HG03460 (cell line): Measurements from ENCODE around the gene CLASP2.
"Not testable (repeated sequence)": the region's sequence is repeated elsewhere in the genome, so short reads cannot be mapped to it uniquely, and the experiment has no call there.

ENCODE experiments used
- ATAC-seq: cut with Tn5 transposase; IDR thresholded peaks from one replicate; pipeline ENCODE4 v1.9.1; 2021; ENCODE audit not compliant: unreplicated experiment

CLASP2 gene

GRCh38 chr3:33690341-33690740 is 27.7 kb downstream of the CLASP2 start:
- no peak for ATAC-seq

GRCh38 chr3:33687406-33688010 is 30.5 kb downstream of the CLASP2 start:
- no peak for ATAC-seq

- no peak for ATAC-seq
Measured at GRCh38 chr3:33682770-33683169, 35.3 kb downstream of the CLASP2 start.

DNA sequence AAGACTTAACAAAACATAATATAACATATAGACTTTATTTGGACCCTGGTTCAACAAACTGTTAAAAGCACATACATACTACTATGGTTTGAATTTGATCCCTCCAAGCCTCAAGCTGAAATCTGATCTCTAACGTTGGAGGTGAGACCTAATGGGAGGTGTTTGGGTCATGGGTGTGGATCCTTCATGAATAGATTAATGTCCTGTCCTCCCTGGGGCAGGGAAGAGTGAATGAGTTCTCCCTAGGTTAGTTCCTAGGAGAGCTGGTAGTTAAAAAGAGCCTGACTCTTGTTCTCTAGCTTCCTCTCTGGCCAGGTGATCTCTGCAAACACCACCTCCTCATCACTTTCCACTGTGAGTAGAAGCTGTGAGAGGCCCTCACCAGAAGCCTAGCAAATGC is 36.4 kb downstream of the CLASP2 start:
- ATAC-seq: no peak

DNA sequence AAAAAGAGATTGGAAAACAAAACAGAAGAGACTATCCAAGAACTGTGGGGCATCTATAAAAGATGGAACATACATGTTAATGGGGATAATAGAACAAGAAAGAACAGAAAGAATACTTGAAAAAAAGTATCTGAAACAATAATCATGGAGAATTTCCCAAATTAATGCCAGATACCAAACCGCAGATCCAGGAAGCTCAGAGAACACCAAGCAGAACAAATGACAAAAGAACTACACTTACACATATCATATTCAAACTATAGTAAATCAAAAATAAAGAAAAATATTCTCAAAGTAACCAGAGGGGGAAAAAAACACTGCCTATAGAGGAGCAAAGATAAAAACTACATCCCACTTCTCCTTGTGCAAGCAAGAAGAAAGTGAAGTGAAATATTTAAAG is 40.0 kb downstream of the CLASP2 start:
- ATAC-seq: no peak

GRCh38 chr3:33673436-33673835 is 44.6 kb downstream of the CLASP2 start:
- ATAC-seq: not testable (repeated sequence)

GRCh38 chr3:33668618-33669017 is 49.4 kb downstream of the CLASP2 start:
- ATAC-seq: no peak

DNA sequence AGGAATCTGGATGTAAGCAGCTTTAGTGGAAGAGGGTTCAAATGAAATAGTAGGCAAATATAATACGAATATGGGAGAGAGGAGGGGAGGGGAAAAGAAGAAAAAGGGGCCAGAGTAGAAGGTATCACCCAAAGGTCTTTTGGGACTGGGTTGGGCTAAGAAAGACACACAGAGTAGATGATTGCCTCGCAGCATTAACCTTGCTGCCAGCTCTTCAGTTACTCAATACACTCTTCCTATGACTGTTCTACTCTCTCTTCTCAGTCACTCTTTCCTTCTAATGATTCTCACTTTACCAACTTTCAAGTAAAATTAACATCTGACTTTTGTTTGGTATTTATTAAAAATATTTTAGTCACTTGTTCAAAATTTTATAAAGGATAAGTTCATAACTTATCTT is 52.8 kb downstream of the CLASP2 start:
- no peak for ATAC-seq

DNA sequence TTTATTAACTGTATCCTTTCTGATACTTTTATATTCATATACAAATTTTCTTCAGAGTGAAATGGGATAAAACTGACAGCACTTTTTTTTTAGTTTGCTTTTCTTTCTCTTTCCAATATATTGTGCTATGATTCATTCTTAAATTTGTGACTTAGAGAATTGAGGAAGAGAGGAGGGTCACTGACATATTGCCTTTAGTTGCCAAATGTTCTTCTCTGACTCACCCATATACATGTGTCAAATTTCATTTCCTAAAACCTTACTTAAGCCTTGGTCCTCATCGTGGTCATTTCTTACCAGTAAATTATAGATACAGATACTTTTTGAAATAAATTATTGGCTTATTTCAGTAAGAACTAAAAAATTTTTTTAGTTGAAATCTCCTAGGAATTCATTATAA is 53.9 kb downstream of the CLASP2 start:
- no peak for ATAC-seq

DNA sequence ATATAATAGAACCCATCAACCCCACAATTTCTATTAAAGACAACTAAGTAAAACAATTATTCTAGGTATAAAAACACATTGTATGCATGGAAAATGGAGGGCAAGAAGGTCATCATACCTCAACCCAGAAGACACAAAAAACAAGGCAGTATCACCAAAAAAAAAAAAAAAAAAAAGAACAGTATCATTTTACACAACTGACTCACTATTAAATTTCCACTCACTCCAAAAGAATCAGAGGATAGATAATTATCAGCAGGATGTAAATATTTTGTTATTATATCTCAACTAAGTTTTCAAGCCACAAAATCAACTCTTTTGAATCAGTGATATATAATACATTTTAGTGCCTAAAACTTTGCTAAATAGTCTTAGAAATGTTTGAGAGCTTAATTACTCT is 55.0 kb downstream of the CLASP2 start:
- no peak for ATAC-seq

GRCh38 chr3:33659856-33660434 is 58.1 kb downstream of the CLASP2 start:
- ATAC-seq: no peak

DNA sequence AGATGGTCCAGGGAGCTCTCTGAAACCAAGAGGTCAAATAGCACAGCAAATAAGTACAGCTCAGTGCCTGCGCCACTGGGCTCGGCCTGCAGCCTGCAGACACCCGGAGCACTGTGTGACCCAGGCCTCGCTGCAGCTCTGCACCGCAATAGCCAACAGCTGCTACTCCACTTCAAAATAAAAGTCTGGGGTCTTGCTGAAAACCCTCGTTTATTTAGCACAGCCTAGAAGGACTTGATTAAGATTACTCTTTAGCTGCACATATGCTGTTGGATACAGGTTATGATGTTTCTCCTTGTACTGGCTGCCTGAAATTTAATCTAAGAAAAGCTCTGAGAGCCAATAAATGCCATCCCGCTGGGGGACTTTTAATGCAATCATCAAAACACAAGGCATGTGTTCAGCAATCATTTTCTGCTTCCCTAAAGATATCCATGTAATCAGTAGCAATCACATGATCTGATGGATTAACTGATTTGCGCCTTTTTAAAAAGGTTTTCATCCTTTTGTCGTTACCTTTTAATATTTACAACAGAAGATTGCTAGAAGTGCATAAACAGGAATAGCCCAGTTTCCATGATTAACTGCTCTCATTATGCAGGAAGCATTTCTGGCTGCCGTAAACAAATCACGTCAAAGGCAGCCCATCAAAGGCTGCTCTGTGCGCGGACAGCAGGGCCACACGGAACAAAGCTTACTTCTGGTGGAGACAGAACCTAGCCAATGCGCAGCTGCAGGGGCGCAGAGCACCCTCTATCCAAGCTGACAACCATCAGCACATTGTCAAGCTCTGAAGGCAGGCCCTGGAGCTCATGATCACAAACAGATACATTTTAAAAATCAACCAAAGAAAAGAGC is 58.8 kb downstream of the CLASP2 start:
- ATAC-seq: peak; percentile 88

GRCh38 chr3:33658621-33658990 is 59.4 kb downstream of the CLASP2 start:
- no peak for ATAC-seq

DNA sequence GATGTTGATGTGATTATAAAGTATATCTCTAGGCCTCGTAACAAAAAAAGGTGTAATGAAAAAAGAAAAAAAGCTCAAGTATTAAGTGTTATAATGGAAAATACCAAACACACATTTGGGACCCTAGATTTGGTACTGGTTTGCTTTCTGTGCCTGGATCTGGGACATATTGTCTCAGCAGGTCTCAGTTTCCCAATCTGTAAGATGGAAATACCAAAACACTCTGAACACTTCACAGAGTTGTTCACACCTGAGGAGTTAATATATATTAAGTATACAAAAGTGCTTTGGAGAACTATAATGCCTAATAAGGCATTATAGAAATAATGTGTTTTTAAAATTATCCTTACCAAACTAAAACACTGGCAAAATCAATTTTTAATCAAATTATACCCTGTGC is 60.0 kb downstream of the CLASP2 start:
- no peak for ATAC-seq

DNA sequence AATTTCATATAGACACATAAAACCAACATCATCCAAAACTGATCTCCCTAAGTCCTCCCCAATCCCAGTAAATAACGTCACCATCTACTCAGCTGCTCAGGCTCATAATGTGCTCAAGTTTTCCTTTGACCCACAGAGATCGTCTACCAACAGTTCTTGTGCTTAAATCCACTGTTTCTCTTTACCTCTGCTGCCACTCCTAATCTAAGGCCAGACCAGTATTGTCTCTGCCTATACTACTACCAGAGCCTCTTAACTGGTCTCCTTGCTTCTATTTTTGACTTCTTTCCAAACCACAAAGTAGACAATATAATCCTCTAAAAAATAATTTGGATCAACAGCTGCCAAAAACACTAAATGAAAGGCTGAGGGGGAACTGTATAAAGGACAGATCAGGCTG is 65.3 kb downstream of the CLASP2 start:
- ATAC-seq: no peak

GRCh38 chr3:33651101-33651500 is 67.0 kb downstream of the CLASP2 start:
- ATAC-seq: not testable (repeated sequence)

DNA sequence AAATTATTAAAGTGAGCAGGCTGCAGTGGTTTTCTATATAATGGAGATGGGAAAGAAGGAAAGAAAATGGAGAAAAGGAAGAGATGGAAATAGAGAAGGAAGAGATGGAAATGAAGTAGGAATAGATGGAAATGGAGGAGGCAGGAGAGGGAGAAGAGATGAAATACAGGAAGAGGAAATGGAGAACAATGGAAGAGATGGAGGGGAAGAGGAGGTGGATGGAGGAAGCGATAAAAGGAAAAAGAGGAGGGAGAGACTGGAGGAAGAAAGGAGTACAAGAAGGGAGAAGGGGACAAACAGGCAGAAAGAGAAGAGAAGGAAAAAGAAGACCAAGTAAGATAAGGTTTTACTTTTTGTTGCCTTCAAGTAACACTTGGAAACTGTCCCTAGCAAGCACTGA is 67.6 kb downstream of the CLASP2 start:
- ATAC-seq: no peak

DNA sequence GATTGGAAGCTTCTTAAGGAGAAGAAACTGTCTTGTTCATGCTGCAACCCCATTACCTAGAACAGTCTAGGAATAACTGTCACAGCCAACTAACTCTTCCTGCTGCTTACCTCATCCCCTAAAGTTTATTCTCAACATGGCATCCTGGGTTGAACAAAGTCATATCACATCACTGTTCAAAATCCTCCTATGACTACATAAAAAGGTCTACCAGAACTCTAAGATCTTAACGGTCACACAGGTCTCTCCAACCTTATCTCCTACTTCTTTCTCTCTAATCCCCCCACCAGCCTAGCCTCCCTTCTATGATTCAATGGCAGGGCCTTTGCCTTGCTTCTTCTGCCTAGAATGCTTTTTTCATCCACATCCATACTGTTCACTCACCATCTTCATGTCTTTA is 69.3 kb downstream of the CLASP2 start:
- no peak for ATAC-seq

GRCh38 chr3:33646406-33646805 is 71.6 kb downstream of the CLASP2 start:
- no peak for ATAC-seq

DNA sequence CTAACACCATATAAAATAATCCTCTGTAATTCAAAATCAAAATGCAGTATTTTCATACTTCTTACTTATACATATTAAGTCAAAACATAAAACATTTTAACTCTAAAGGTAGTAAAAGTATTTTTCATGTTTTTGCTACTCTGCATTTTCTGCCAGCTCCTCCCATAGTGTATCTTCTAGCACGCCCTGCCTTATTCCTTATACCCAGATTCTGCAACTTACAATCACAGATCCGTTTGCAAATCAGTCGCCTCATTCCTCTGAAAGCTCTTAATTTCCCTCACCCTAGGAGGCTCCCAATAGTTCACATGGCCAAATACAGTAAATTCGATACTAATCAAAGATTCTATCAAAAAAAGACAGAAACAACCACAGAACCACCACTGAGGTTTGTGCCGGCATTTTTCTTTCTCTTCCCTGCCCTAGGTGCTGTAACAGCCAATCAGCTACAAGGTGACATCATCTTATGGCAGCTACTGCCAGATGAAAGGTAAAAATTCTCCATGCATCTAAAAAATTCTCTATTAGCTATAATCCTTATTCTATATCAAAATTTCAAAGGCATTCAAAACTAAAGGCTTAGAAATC is 72.9 kb downstream of the CLASP2 start:
- ATAC-seq: no peak

- no peak for ATAC-seq
Measured at GRCh38 chr3:33644582-33644981, 73.5 kb downstream of the CLASP2 start.

- no peak for ATAC-seq
Measured at GRCh38 chr3:33642806-33643205, 75.2 kb downstream of the CLASP2 start.
